Retinal pigment epithelial cell (primary cell): ENCODE results near the gene ANAPC5.

ENCODE experiments used
- DNase-seq: peaks from one replicate; pipeline ENCODE4 v3.0.0-alpha.2; 2010; ENCODE audit warnings: low read depth
- H3K4me3 ChIP-seq: 2 replicates; pipeline ENCODE4 v1.5.1; 2011; ENCODE audit warnings: mild to moderate bottlenecking, low read length, control low read depth, moderate library complexity
- TF ChIP-seq, protein P1 (sequence below): conservative IDR thresholded peaks from 2 replicates; pipeline ENCODE4 v1.5.1; 2011; ENCODE audit warnings: low read depth, low read length, control low read depth, inconsistent platforms

ANAPC5 gene, protein sequence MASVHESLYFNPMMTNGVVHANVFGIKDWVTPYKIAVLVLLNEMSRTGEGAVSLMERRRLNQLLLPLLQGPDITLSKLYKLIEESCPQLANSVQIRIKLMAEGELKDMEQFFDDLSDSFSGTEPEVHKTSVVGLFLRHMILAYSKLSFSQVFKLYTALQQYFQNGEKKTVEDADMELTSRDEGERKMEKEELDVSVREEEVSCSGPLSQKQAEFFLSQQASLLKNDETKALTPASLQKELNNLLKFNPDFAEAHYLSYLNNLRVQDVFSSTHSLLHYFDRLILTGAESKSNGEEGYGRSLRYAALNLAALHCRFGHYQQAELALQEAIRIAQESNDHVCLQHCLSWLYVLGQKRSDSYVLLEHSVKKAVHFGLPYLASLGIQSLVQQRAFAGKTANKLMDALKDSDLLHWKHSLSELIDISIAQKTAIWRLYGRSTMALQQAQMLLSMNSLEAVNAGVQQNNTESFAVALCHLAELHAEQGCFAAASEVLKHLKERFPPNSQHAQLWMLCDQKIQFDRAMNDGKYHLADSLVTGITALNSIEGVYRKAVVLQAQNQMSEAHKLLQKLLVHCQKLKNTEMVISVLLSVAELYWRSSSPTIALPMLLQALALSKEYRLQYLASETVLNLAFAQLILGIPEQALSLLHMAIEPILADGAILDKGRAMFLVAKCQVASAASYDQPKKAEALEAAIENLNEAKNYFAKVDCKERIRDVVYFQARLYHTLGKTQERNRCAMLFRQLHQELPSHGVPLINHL

DNA sequence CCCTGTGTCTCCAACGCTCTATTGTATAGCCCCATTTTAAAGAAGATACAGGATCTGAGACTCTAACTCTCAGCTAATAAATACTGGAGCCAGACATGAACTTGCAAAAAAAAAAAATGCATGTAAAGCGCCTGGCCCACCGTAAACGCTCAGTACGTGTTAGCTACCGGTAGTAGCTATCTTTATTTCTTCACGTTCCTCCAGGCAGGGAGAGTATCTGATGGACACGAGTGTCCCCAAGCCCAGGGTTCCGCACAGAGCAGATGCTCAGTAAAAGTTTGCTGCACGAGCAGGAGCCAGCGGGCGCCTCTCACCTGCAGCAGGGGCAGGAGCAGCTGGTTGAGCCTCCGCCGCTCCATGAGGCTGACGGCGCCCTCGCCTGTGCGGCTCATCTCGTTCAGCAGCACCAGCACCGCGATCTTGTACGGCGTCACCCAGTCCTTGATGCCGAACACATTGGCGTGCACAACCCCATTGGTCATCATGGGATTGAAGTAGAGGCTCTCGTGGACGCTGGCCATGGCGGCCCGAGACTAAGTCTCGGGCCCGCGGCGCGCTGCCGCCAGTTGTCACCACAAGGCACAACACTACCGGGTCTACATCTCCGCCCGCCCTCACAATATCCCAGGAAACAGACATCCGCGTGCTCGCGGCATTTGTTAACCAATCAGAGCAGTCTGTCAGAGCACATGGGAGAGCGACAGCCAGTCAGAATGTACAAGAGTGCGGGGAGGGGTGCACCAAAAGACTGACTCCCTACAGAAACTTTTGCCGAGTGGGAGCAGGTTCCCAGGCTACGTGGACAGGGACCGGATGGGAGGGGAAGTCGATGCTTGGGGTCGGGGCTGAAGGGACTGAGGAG is at the start of gene ANAPC5:
Gene ANAPC5, minus strand, starts transcription at position 592 of the 862 bp plus-strand sequence. Its CDS starts 71 bp downstream, at position 521.
- TF ChIP-seq, protein P1, sequence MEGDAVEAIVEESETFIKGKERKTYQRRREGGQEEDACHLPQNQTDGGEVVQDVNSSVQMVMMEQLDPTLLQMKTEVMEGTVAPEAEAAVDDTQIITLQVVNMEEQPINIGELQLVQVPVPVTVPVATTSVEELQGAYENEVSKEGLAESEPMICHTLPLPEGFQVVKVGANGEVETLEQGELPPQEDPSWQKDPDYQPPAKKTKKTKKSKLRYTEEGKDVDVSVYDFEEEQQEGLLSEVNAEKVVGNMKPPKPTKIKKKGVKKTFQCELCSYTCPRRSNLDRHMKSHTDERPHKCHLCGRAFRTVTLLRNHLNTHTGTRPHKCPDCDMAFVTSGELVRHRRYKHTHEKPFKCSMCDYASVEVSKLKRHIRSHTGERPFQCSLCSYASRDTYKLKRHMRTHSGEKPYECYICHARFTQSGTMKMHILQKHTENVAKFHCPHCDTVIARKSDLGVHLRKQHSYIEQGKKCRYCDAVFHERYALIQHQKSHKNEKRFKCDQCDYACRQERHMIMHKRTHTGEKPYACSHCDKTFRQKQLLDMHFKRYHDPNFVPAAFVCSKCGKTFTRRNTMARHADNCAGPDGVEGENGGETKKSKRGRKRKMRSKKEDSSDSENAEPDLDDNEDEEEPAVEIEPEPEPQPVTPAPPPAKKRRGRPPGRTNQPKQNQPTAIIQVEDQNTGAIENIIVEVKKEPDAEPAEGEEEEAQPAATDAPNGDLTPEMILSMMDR, result no peak
- peak; percentile 98 for DNase-seq
- H3K4me3 ChIP-seq, result peak within 1 kb of the TSS; percentile 79

DNA sequence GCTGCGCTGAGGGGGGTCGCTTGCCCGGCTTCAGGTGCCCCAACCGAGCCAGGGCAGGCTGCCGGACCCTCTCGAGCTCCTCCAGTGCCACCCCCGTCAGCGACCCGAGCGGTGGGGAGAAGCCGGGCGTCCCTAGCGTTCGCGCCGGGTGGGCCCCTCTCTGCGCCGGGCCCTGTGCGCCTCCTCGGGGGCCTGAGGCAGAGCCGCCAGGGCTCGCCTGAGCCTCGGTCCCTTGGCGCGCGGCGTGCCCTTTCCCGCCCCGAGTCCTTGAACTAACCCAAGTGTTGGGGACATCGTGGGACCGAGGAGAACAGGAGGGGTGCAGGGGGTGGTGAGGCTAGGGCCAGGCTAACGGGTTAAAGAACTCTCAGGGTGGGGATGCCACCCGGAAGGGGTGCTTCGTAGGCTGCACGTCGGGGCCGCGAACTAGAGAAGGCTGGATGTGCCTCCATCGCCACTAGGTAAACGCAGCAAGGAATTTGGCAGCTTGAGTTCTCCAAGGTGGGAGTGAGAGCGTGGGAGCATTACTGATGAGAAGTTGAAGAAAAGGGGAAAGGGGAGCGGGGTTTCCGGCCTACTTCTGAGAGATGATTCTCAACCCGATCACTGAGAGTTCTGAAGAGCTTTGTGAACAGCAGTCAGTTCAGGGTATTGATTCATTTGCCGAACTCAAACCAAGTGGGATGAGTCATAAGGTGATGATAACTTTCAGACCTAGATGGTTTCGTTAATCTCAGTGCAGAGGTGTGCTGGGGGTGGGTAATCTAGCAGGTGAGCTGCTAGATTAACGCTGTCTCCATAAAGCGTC is 48.3 kb upstream of the ANAPC5 start:
- no peak for DNase-seq
- H3K4me3 ChIP-seq, result peak overlapping the region; percentile 88
- TF ChIP-seq, protein P1, result no peak

DNA sequence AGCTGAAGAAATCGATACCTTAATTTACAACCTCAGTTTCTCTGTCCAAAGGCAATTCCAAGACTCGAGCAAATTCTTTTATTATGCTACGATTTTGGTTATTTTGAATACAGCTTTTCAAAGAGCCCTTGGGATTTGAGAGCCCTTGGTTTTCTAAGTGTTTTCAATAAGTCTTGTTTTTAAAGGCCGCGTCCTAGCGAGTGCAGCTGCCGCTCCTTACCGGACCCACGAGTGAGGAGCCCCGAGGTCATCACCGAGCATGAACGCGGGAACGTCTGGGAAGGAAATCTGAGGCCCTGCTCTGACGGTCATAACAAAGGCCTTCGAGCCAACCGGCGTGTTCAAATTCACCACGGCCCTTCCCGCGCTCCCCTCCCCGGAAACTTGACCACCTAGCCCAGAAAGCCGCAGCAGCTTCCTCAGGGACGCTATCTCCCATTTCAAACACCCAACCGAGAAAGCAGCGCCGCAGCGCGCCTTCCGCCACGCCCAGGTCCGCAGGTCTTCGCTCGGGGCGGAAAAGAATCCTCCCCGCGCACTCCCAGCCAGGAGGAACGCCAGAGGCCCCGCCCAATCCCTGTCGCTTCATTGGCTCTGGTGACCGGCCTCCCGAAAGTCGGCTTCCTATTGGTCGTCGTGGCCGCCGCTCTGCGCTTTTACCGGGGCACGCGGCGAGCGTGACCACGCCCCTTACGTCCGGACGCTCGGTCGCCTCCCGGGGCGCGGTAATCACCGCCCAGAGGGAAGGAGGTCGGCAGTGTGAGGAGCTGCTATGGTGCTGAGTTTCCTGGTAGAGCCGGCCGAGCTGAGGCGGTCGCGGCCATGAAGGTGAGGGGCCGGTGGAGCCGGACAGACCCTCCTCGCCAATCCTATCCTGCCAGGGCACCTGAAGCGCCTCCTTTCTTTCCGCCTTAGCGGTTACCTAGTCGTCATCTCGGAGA is 47.5 kb upstream of the ANAPC5 start, which contains the start of gene RNF34:
Gene RNF34, plus strand, starts transcription at position 728 of the 941 bp plus-strand sequence. Its CDS starts 95 bp downstream, at position 823.
- peak within 1 kb of the TSS; percentile 88 for H3K4me3 ChIP-seq
- DNase-seq, result peak; percentile 89
- TF ChIP-seq, protein P1, result no peak

DNA sequence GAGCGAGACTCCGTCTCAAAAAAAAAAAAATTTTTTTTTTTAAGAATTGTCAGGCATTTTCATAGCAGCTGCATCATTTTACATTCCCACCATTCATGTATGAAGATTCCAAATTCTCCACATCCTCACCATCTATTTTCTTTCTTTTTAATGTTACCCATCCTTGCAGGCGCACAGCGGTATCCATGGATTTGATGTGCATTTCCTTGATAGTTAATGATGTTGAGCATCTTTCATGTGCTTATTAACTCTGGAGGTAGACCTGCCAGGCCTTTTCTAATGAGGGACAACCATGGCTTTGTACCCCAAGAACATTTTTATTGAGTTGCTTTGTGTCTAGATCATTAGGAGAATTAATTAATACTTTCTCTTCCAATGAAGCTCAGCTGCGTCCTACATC is 46.1 kb upstream of the ANAPC5 start:
- DNase-seq, result no peak
- TF ChIP-seq, protein P1, result no peak
- no peak overlapping the region for H3K4me3 ChIP-seq

DNA sequence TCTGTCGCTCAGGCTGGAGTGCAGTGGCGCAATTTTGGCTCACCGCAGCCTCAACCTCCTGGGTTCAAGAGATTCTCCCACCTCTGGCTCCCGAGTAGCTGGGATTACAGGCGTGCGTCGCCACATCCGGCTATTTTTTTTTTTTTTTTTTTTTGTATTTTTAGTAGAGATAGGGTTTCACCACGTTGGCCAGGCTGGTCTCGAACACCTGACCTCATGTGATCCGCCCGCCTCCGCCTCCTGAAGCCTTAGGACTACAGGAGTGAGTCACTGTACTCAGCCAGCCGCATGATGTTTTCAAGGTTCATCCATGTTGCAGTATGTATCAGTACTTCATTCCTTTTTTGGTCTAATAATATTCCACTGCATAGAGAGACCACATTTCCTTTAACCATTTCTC is 45.3 kb upstream of the ANAPC5 start:
- no peak overlapping the region for H3K4me3 ChIP-seq
- DNase-seq, result no peak
- TF ChIP-seq, protein P1, result no peak
